Measurements from ENCODE around the gene PRXL2B. TPM values are rescaled to one million over a fixed set of nuclear protein-coding genes. Genes with fewer than 3 reads are reported as not detected.

Gene PRXL2B
- total and polyA plus RNA-seq, 12 donors: 16.9 to 64.0 (median 30.2) TPM

GRCh38 chr1:2588661-2589430 is 2.3 kb downstream of the PRXL2B start:
- Histone ChIP-seq H3K4me3 (no peak overlapping the region), H3K27me3 (no peaks in the 10 kb centered on the region), H3K9me3 (replicated peaks in 1 of 3) (no peaks in the 10 kb centered on the region), H3K4me1 (replicated peaks in 1 of 2) (peaks cover 22 to 31% of the 10 kb centered on the region in 2 donors), H3K27ac (no peak overlapping the region), H3K36me3 (replicated peaks in 1 of 2) (no peaks in the 10 kb centered on the region)
- intact Hi-C loops (cut with DNase I): no loop called here
- no peak for TF ChIP-seq POLR2A (IDR thresholded peaks at IDR 0.05)
- TF ChIP-seq CTCF (IDR thresholded peaks at IDR 0.05): no peak
- DNase-seq: no peak
- WGBS, 4 donors: 91 to 100% (median 94%) methylated on average over 4 to 23 of the region's 23 CpGs

- Histone ChIP-seq H3K27me3 (no peaks in the 10 kb centered on the region), H3K4me3 (no peak overlapping the region), H3K9me3 (replicated peaks in 1 of 3) (no peaks in the 10 kb centered on the region), H3K4me1 (replicated peaks in 1 of 2) (peaks cover 22 to 35% of the 10 kb centered on the region in 2 donors), H3K27ac (no peak overlapping the region), H3K36me3 (replicated peaks in 1 of 2) (no peaks in the 10 kb centered on the region)
- TF ChIP-seq CTCF (IDR thresholded peaks at IDR 0.05) (no peak), POLR2A (IDR thresholded peaks at IDR 0.05) (no peak)
- WGBS, 4 donors: 94 to 95% (median 95%) methylated on average over 5 to 25 of the region's 25 CpGs
- intact Hi-C loops (cut with DNase I): loop anchor here in 1 of 2 donors (5.0 kb wide), 1 partner anchor 48 kb away; no protein-coding TSS in a partner anchor
- peak in 1 of 7 donors; percentile 13 for DNase-seq
These were observed 3.1 kb downstream of the PRXL2B start for GRCh38 chr1:2589431-2590232.

GRCh38 chr1:2590233-2591141 is 3.9 kb downstream of the PRXL2B start:
- DNase-seq: peak in 1 of 7 donors; percentile 11
- no peak overlapping the region for H3K27ac ChIP-seq
- H3K27me3 ChIP-seq: no peaks in the 10 kb centered on the region
- TF ChIP-seq CTCF (IDR thresholded peaks at IDR 0.05) (no peak), POLR2A (IDR thresholded peaks at IDR 0.05) (no peak)
- intact Hi-C loops (cut with DNase I): loop anchor here in 1 of 2 donors (5.0 kb wide), 1 partner anchor 47 kb away; no protein-coding TSS in a partner anchor
- no peaks in the 10 kb centered on the region for H3K9me3 ChIP-seq (replicated peaks in 1 of 3)
- H3K4me1 ChIP-seq (replicated peaks in 1 of 2): peaks cover 16 to 26% of the 10 kb centered on the region in 2 donors
- 94 to 98% (median 95%) methylated on average over 16 to 31 of the region's 31 CpGs for WGBS, 4 donors
- H3K4me3 ChIP-seq: no peak overlapping the region
- no peaks in the 10 kb centered on the region for H3K36me3 ChIP-seq (replicated peaks in 1 of 2)

All from adrenal gland (tissue), 12 donors.